Endodermal cell (in vitro differentiated cells): ENCODE results near the gene PPIC. TPM values are rescaled to one million over a fixed set of nuclear protein-coding genes. Genes with fewer than 3 reads are reported as not detected.
"Not testable (repeated sequence)": the region's sequence is repeated elsewhere in the genome, so short reads cannot be mapped to it uniquely, and the experiment has no call there.

Source experiments
- DNase-seq: peaks from one replicate; pipeline ENCODE4 v3.0.0-alpha.2; 2017
- H3K27ac ChIP-seq: 2 replicates; pipeline ENCODE4 v1.5.1; 2013; ENCODE audit warnings: mild to moderate bottlenecking, low read depth, low read length, moderate library complexity
- H3K27me3 ChIP-seq: 2 replicates; pipeline ENCODE4 v1.6.1; 2013; ENCODE audit warnings: mild to moderate bottlenecking, low read length, moderate library complexity; ENCODE audit not compliant: insufficient read depth, control insufficient read depth, poor library complexity, severe bottlenecking
- H3K36me3 ChIP-seq: 2 replicates; pipeline ENCODE4 v1.7.0; 2013; ENCODE audit warnings: mild to moderate bottlenecking, low read length, moderate library complexity; ENCODE audit not compliant: control insufficient read depth, insufficient read depth
- H3K4me1 ChIP-seq: one replicate; pipeline ENCODE4 v1.7.0; 2013; ENCODE audit warnings: low read length; ENCODE audit not compliant: control insufficient read depth, insufficient read depth
- H3K4me3 ChIP-seq: 2 replicates; pipeline ENCODE4 v1.5.1; 2013; ENCODE audit warnings: mild to moderate bottlenecking, low read length, moderate library complexity
- H3K9ac ChIP-seq: 2 replicates; pipeline ENCODE4 v1.6.1; 2013; ENCODE audit warnings: mild to moderate bottlenecking, low read length, moderate library complexity; ENCODE audit not compliant: poor library complexity, severe bottlenecking; ENCODE audit errors: extremely low read depth
- H3K9me3 ChIP-seq: 2 replicates; pipeline ENCODE4 v1.6.1; 2013; ENCODE audit warnings: mild to moderate bottlenecking, low read length, moderate library complexity; ENCODE audit not compliant: control insufficient read depth
- H3K27ac Mint-ChIP-seq: 2 replicates; pipeline ENCODE4 v1.8.0; 2020; ENCODE audit warnings: mixed read lengths
- H3K27me3 Mint-ChIP-seq: 2 replicates; pipeline ENCODE4 v1.8.0; 2021; ENCODE audit warnings: mild to moderate bottlenecking, mixed read lengths; ENCODE audit not compliant: insufficient read depth
- H3K36me3 Mint-ChIP-seq: 2 replicates; pipeline ENCODE4 v1.8.0; 2020; ENCODE audit warnings: low read depth, mixed read lengths
- H3K4me1 Mint-ChIP-seq: 2 replicates; pipeline ENCODE4 v1.8.0; 2020; ENCODE audit warnings: mixed read lengths
- H3K4me3 Mint-ChIP-seq: 2 replicates; pipeline ENCODE4 v1.8.0; 2020; ENCODE audit warnings: mild to moderate bottlenecking, moderate library complexity, mixed read lengths
- H3K9me3 Mint-ChIP-seq: 2 replicates; pipeline ENCODE4 v1.8.0; 2020; ENCODE audit warnings: mild to moderate bottlenecking, mixed read lengths
- WGBS, 2 experiments: methylation state at CpG; one replicate each; pipeline versions ENCODE4 v1.1.5 to v1.1.7; 2013; ENCODE audit warnings: missing lambda C conversion rate in 2 of 2, mixed read lengths in 1 of 2; ENCODE audit not compliant: insufficient coverage in 1 of 2, insufficient read length in 1 of 2; 5-methylcytosine and 5-hydroxymethylcytosine counted together
- total RNA-seq, 2 donors: library from RNA; stranded (reverse); fragmentation: NEBNext Ultra II Directional in 1 of 2; extraction: Animal tissue kit (Norgen Biotek cat#: 25700) in 1 of 2; gene quantifications; 2 replicates in 1 of 2; 3 replicates in 1 of 2; pipeline ENCODE4 v1.2.1, GENCODE V29; 2021
- TF ChIP-seq, protein P1 (sequence below): fragments of 200-600 bp; sonication (generic); conservative IDR thresholded peaks from 2 replicates; pipeline ENCODE4 v1.5.0; 2021; ENCODE audit warnings: antibody characterized with exemption, mild to moderate bottlenecking

The PPIC gene
- total RNA-seq, 2 donors from 2014 or later, result 25.7 to 36.4 TPM

DNA sequence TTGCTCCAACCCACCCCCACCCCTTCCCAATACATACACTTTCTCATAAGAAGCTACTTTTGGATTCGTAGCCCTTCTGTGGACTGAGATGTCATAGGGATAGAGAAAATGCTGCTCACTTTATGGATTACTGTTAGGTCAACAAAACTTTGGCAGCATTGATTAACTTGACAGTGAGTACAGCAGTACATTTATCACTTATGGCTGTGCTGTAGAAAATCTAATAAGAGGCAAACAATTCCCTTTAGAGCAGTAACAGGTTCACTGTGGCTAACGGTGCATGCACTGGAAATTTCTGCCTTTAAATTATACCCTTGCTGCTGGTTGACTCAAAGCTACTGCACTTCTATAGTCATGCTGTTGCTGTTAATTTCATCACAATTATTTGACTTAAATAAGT, 59.2 kb downstream of the PPIC start:
- TF ChIP-seq, protein P1, sequence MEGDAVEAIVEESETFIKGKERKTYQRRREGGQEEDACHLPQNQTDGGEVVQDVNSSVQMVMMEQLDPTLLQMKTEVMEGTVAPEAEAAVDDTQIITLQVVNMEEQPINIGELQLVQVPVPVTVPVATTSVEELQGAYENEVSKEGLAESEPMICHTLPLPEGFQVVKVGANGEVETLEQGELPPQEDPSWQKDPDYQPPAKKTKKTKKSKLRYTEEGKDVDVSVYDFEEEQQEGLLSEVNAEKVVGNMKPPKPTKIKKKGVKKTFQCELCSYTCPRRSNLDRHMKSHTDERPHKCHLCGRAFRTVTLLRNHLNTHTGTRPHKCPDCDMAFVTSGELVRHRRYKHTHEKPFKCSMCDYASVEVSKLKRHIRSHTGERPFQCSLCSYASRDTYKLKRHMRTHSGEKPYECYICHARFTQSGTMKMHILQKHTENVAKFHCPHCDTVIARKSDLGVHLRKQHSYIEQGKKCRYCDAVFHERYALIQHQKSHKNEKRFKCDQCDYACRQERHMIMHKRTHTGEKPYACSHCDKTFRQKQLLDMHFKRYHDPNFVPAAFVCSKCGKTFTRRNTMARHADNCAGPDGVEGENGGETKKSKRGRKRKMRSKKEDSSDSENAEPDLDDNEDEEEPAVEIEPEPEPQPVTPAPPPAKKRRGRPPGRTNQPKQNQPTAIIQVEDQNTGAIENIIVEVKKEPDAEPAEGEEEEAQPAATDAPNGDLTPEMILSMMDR, result no peak
- DNase-seq, result no peak
- peaks cover 13% of the 10 kb centered on the region for H3K4me1 Mint-ChIP-seq
- Histone ChIP-seq H3K36me3 (no peaks in the 10 kb centered on the region), H3K27me3 (no peaks in the 10 kb centered on the region), H3K9me3 (no peaks in the 10 kb centered on the region), H3K4me1 (no peaks in the 10 kb centered on the region), H3K9ac (no peak overlapping the region), H3K27ac (no peak overlapping the region), H3K4me3 (no peak overlapping the region)
- 98% methylated on average over 2 of the region's 2 CpGs; no CpG with 5 or more reads in 1 of the 2 experiments for WGBS, 2 experiments
- peaks cover 7% of the 10 kb centered on the region for H3K36me3 Mint-ChIP-seq
- no peaks in the 10 kb centered on the region for H3K27me3 Mint-ChIP-seq
- no peaks in the 10 kb centered on the region for H3K9me3 Mint-ChIP-seq
- no peak overlapping the region for H3K4me3 Mint-ChIP-seq
- no peak overlapping the region for H3K27ac Mint-ChIP-seq

DNA sequence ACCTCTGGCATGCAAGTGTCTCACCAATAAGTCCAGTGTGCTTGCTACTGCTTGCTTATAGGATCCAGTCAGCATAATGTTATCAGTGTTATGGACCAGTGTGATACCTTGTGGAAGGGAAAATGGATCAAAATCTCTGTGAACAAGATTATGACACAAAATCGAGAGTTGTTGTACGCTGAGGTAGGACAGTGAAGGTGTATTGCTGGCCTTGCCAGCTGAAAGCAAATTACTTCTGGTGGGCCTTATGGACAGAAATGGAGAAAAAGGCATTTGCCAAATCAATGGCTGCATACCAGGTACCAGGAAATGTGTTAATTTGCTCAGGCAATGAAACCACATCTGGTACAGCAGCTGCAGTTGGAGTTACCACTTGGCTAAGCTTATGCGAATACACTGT, 62.3 kb downstream of the PPIC start:
- not testable (repeated sequence) for H3K36me3 ChIP-seq, H3K9ac ChIP-seq, H3K4me3 ChIP-seq, H3K9me3 Mint-ChIP-seq, H3K27ac ChIP-seq, H3K4me1 ChIP-seq, H3K9me3 ChIP-seq, DNase-seq, H3K4me3 Mint-ChIP-seq, H3K27ac Mint-ChIP-seq, H3K27me3 Mint-ChIP-seq, H3K27me3 ChIP-seq
- peaks cover 21% of the 10 kb centered on the region for H3K36me3 Mint-ChIP-seq
- WGBS, 2 experiments, result 95 to 100% methylated on average over 2 to 3 of the region's 3 CpGs
- peaks cover 19% of the 10 kb centered on the region for H3K4me1 Mint-ChIP-seq

DNA sequence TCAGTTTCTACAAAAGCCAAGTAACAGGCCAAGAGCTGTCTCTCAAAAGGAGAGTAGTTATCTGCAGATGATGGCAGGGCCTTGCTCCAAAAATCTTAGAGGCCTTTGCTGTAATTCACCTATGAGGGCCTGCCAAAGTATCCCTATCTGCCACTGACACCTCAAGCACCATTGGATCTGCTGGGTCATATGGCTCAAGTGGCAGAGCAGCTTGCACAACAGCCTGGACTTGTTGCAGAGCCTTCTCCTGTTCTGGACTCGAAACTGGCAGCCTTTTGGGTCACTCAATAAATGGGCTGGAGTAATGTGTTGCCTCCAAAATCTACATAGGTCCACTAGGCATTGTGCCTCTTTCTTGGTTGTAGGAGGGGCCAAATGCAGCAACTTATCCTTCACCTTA, 62.8 kb downstream of the PPIC start:
- H3K27me3 ChIP-seq, H3K27ac Mint-ChIP-seq, DNase-seq, H3K36me3 ChIP-seq, H3K4me1 ChIP-seq, H3K27ac ChIP-seq, H3K9me3 ChIP-seq, H3K9me3 Mint-ChIP-seq, H3K9ac ChIP-seq, H3K4me3 Mint-ChIP-seq, H3K4me3 ChIP-seq, H3K27me3 Mint-ChIP-seq: not testable (repeated sequence)
- H3K4me1 Mint-ChIP-seq, result peaks cover 19% of the 10 kb centered on the region
- peaks cover 21% of the 10 kb centered on the region for H3K36me3 Mint-ChIP-seq
- 92% methylated on average over 1 of the region's 1 CpG; no CpG with 5 or more reads in 1 of the 2 experiments for WGBS, 2 experiments

Other genes with a start within 250 kb of the PPIC start
- gene SNX24, start 191.1 kb downstream of the PPIC start, total RNA-seq, result 10 to 100 TPM; 39.4 to 56.2 TPM
- gene PRDM6, start 52.5 kb upstream of the PPIC start, total RNA-seq, result under 1 TPM; 0.13 to 0.66 TPM